Muscle of arm (tissue), 12 donors: Measurements from ENCODE around the gene PDE6A. TPM values are rescaled to one million over a fixed set of nuclear protein-coding genes. Genes with fewer than 3 reads are reported as not detected.
"Not testable (repeated sequence)": the region's sequence is repeated elsewhere in the genome, so short reads cannot be mapped to it uniquely, and the experiment has no call there.

ENCODE experiments used
- DNase-seq: peaks from one replicate; pipeline ENCODE4 v3.0.0-alpha.2; 2013
- polyA plus RNA-seq, 12 donors: library from polyadenylated mRNA; unstranded; fragments of 120-200 nt; gene quantifications; one replicate each; pipeline ENCODE4 v1.2.1, GENCODE V29; 2013; ENCODE audit not compliant: insufficient read length in 12 of 12

The PDE6A gene
- polyA plus RNA-seq, 12 donors, result 0.04 to 0.12 (median 0.07) TPM; not detected in 4

- DNase-seq, result no peak
Observed at GRCh38 chr5:149953436-149954121, 9.0 kb upstream of the PDE6A start.

DNA sequence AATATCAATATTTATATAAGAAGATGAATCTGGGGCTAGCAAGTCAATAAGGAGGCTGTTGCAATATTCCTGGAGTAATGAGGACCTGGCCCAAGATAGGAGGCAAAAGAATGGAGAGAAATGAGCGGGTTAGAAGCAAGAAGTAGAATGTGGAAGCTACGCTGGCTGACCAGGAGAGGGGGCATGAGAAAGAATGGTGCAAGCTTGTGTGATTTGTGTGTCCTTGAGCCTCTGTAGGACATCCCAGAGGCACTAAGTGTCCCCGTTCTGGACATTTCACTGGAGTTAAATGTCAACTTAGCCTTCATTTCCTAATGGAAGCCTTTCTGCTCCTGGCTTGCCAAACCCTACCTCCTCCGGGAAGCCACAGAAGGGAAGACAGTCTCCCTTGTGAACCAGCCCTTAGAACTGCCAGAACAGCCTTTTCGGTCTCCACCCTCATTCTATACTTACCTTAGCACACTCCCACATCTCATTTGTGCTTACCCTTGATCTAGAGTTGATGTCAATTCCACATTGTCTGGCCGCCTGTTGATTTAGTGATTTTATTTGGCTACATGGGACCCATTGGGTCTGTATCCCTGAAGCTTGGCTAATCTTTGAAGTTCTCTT is 6.7 kb upstream of the PDE6A start:
- DNase-seq, result no peak

- DNase-seq, result no peak
Observed at GRCh38 chr5:149948993-149949392, 4.4 kb upstream of the PDE6A start.

- DNase-seq, result no peak
Observed at GRCh38 chr5:149946118-149946517, 1.5 kb upstream of the PDE6A start.

GRCh38 chr5:149943177-149943949 is 1.2 kb downstream of the PDE6A start:
- DNase-seq, result not testable (repeated sequence)

DNA sequence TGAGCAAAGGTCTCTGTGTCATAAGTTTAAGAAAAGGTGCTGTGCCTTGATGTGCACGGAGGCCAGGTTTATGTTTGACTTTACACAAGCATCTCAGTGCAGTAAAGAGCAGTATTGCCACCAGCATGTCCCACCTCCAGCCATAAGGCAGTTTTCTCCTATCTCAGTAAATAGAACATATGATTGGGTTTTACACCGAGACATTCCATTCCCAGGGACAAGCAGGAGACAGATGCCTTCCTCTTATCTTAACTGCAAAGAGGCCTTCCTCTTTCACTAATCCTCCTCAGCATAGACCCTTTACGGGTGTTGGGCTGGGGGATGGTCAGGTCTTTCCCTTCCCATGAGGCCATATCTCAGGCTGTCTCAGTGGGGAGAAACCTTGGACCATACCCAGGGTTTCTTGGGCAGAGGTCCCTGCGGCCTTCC is 1.8 kb downstream of the PDE6A start:
- not testable (repeated sequence) for DNase-seq

DNA sequence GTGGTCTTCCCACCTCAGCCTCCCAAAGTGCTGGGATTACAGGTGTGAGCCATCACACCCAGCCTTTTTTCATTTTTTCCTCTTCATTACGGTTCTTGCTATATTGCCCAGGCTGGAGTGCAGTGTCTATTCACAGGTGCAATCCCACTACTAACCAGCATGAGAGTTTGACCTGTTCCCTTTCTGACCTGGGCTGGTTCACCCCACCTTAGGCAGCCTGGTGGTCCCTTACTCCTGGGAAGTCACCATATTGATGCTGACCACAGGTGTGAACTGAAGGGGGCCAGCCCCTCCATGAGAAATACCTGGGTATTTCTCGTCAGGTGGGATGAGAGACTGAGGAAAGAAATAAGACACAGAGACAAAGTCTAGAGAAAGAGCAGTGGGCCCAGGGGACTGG is 2.4 kb downstream of the PDE6A start:
- no peak for DNase-seq

GRCh38 chr5:149941795-149942194 is 2.8 kb downstream of the PDE6A start:
- no peak for DNase-seq

GRCh38 chr5:149940941-149941644 is 3.5 kb downstream of the PDE6A start:
- DNase-seq, result no peak

DNA sequence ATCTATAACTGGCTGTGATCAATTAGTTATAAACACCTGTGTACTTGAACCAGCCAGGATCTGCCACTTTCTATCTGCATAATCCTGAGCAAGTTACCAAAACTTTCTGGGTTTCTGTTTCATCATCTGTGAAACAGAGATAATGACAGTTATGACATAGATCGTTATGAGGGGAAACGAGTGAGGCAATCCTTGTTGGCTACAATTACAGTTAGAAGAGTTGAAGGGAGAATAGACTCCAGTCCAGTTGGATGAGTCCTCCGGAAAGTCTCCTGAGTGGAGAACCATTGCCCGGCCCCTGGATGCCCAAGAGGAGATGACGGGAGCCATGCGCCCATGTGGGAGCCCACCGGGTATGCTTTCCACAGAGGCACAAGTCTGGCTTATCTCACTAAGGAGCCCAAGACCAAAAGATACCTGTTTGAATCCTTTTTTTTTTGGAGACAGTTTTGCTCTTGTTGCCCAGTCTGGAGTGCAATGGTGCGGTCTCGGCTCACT is 4.5 kb downstream of the PDE6A start:
- DNase-seq, result no peak

DNA sequence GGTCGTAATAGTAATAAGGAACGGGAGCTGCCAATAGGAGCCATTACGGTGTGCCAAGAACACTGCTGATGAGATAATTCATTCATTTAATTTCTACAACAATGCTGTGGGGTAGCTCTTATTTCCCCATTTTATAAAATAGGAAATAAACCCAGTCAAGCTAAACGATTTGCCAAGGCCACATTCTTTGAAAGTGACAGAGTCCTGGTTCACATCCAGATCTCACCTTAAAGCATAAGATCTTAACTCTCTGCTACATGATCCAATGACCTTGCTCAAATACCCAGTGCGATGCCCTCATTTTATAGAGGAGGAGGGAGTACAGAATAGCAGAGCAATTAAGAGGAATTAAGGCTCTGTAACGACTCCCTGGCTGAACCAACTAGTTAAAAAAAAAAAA is 5.0 kb downstream of the PDE6A start:
- no peak for DNase-seq

GRCh38 chr5:149938791-149939358 is 5.7 kb downstream of the PDE6A start:
- DNase-seq, result no peak

GRCh38 chr5:149938279-149938678 is 6.3 kb downstream of the PDE6A start:
- DNase-seq, result no peak

DNA sequence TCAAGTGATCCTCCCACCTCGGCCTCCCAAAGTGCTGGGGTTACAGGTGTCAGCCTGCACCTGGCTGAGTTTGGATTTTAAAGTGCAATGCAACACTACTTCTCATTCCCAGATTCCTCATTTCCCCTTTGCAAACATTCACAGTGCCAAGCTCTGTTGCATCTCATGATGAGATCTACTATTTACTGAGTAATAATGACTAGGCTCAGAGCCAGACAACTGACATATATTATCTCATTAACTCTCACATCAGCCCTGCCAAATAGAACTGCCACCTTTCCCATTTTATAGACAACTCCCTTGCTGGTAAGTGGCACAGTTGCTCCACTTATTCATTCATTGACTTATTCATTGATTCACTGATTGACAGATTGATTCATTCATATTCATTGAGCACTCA is 7.0 kb downstream of the PDE6A start:
- DNase-seq, result no peak

GRCh38 chr5:149936700-149937091 is 7.9 kb downstream of the PDE6A start:
- DNase-seq, result no peak

- DNase-seq, result no peak
Observed at GRCh38 chr5:149936044-149936699, 8.4 kb downstream of the PDE6A start.

DNA sequence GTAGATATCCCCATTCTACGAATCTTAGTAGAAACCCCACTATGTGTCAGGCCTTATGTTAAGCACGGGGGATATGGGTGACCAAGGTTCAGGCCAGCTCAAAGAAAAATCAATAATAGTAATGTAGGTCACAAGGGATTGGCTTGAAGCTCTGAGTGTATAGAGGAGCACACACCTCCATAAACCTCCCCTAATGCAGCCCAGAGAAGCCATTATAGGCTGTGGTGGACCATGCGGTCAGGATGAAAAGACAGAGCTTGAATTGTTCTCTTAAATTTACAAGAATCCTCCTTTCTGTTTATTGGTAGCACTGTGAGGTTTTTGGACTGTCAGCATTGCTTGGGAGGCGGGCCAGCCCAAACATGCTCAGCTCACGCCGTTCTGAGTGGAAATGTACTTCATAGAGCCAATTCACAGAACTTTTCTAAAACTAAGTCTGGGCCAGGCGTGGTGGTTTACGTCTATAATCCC is 9.1 kb downstream of the PDE6A start:
- no peak for DNase-seq

GRCh38 chr5:149932445-149933350 is 11.9 kb downstream of the PDE6A start:
- DNase-seq, result no peak

DNA sequence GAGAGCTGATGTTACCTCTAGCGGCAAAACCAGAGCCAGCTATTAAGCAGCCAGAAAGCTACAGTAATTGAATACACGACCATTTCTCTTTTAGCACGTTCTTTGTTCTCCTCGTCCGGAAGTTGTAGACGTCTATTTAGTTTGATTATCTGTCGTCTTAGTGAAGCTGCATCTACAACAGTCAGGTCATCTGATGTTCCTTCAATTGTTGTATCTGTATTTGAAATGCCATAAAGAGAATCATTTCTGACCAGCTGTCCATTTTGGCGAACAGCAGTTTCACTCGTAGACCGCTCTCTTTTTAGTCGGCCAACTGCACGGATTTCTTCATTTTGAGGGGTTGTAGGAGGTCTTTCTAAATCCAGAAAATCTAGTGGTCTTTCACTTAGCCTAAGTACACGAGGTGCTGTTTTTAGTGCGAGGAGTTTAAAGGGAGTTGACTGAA is 12.6 kb downstream of the PDE6A start:
- no peak for DNase-seq
